HepG2 (cell line): ENCODE measurements around the gene ERCC5. TPM values are rescaled to one million over a fixed set of nuclear protein-coding genes. Genes with fewer than 3 reads are reported as not detected.
A peak's percentile ranks its signal among the peaks of the same experiment; 100 is the strongest.

Experiments
- HIC2 ChIP-seq: sonication (generic); formaldehyde crosslinking; IDR thresholded peaks from 2 replicates; pipeline ENCODE4 v1.9.0; 2022; ENCODE audit warnings: low read depth, missing genetic modification reagents
- KAT2B ChIP-seq: fragments of 150-350 bp; IDR thresholded peaks from 2 replicates; pipeline ENCODE4 v1.6.1; 2014; ENCODE audit warnings: low read depth, low read length, borderline replicate concordance
- MAF1 ChIP-seq: sonication (generic); formaldehyde crosslinking; IDR thresholded peaks from 2 replicates; pipeline ENCODE4 v1.5.0; 2020; ENCODE audit warnings: missing genetic modification reagents, borderline replicate concordance
- MED1 ChIP-seq: sonication (generic); formaldehyde crosslinking; IDR thresholded peaks from 2 replicates; pipeline ENCODE4 v1.4.0; 2020; ENCODE audit warnings: missing genetic modification reagents
- ONECUT2 ChIP-seq: sonication (generic); formaldehyde crosslinking; IDR thresholded peaks from 2 replicates; pipeline ENCODE4 v1.4.0; 2020; ENCODE audit warnings: missing genetic modification reagents
- PAF1 ChIP-seq: IDR thresholded peaks from 2 replicates; pipeline ENCODE4 v1.6.1; 2016; ENCODE audit warnings: missing genetic modification reagents, missing compliant biosample characterization
- SMAD1 ChIP-seq: sonication (generic); formaldehyde crosslinking; IDR thresholded peaks from 2 replicates; pipeline ENCODE4 v1.4.0; 2020; ENCODE audit warnings: missing genetic modification reagents, low read depth, mild to moderate bottlenecking, borderline replicate concordance
- SMARCC2 ChIP-seq: fragments of 450-650 bp; IDR thresholded peaks from 2 replicates; pipeline ENCODE4 v1.6.1; 2017; ENCODE audit warnings: antibody characterized with exemption, mild to moderate bottlenecking
- TMF1 ChIP-seq: sonication (generic); formaldehyde crosslinking; IDR thresholded peaks from 2 replicates; pipeline ENCODE4 v1.8.1; 2022; ENCODE audit warnings: low read depth, missing genetic modification reagents
- ZBTB25 ChIP-seq: IDR thresholded peaks from 2 replicates; pipeline ENCODE4 v1.6.1; 2018; ENCODE audit warnings: missing genetic modification reagents
- ZGPAT ChIP-seq: IDR thresholded peaks from 2 replicates; pipeline ENCODE4 v1.6.1; 2016; ENCODE audit warnings: mild to moderate bottlenecking
- ZNF138 ChIP-seq: sonication (generic); formaldehyde crosslinking; IDR thresholded peaks from 2 replicates; pipeline ENCODE4 v1.5.0; 2020; ENCODE audit warnings: mild to moderate bottlenecking, low read depth, missing genetic modification reagents
- ZNF260 ChIP-seq: sonication (generic); formaldehyde crosslinking; IDR thresholded peaks from 2 replicates; pipeline ENCODE4 v1.4.0; 2020; ENCODE audit warnings: missing genetic modification reagents, low read depth, mild to moderate bottlenecking, borderline replicate concordance
- ZNF713 ChIP-seq: sonication (generic); formaldehyde crosslinking; IDR thresholded peaks from 2 replicates; pipeline ENCODE4 v1.4.0; 2020; ENCODE audit warnings: mild to moderate bottlenecking, missing genetic modification reagents
- ZNF841 ChIP-seq: sonication (generic); formaldehyde crosslinking; IDR thresholded peaks from 2 replicates; pipeline ENCODE4 v1.8.1; 2023; ENCODE audit warnings: missing genetic modification reagents, borderline replicate concordance
- polyA plus RNA-seq, 8 experiments: library from polyadenylated mRNA; depleted of rRNA in 3 of 8; stranded (reverse) in 7 of 8; unstranded in 1 of 8; fragments of >200 nt; fragmentation: Illumina TruSeq in 4 of 8; extraction: Trizol in 4 of 8; gene quantifications; 2 replicates each; pipeline versions ENCODE4 v1.2.1 to v1.2.3, GENCODE V29; 2011 to 2016; ENCODE audit warnings: low read depth in 4 of 8, missing spikeins in 1 of 8, mixed read lengths in 1 of 8; ENCODE audit not compliant: insufficient read depth in 1 of 8
- total RNA-seq, 5 experiments: library from RNA; depleted of rRNA; stranded (reverse); fragments of >200 nt; fragmentation: Illumina TruSeq; extraction: Trizol; gene quantifications; 2 replicates each; pipeline ENCODE4 v1.2.3, GENCODE V29; 2016; ENCODE audit warnings: low read depth in 1 of 5
- TF ChIP-seq, protein P1 (sequence below): sonication (generic); formaldehyde crosslinking; IDR thresholded peaks from 2 replicates; pipeline ENCODE4 v1.5.0; 2020; ENCODE audit warnings: missing genetic modification reagents
- TF ChIP-seq, protein P2 (sequence below): IDR thresholded peaks from 2 replicates; pipeline ENCODE4 v1.4.0; 2020; ENCODE audit warnings: mild to moderate bottlenecking, missing genetic modification reagents

ERCC5 gene
- total and polyA plus RNA-seq, 2 of the 13 experiments (the other 11 are each of a cell fraction or from before 2014, with no cell fraction given): 12.9 to 35.5 TPM

GRCh38 chr13:102798581-102799425, 47.0 kb upstream of the ERCC5 start, which contains the start of the genes BIVM and POGLUT2 (continued):
- TF ChIP-seq MAF1 (no peak), ZBTB25 (CRISPR knock-in tag) (no peak), ZNF841 (CRISPR knock-in tag) (no peak), KAT2B (no peak), ZNF713 (no peak), ONECUT2 (CRISPR knock-in tag) (no peak), ZNF138 (no peak), SMAD1 (no peak), SMARCC2 (no peak), ZNF260 (CRISPR knock-in tag) (no peak), ZGPAT (CRISPR knock-in tag) (peak; percentile 39; the same call in 1 of the 2 replicates), MED1 (peak; percentile 37), HIC2 (CRISPR knock-in tag) (0 out of 2 replicates have a peak, but pooled peaks have one; percentile 36), PAF1 (CRISPR knock-in tag) (no peak), TMF1 (CRISPR knock-in tag) (peak; percentile 34; the same call in 1 of the 2 replicates)
- TF ChIP-seq, protein P1, sequence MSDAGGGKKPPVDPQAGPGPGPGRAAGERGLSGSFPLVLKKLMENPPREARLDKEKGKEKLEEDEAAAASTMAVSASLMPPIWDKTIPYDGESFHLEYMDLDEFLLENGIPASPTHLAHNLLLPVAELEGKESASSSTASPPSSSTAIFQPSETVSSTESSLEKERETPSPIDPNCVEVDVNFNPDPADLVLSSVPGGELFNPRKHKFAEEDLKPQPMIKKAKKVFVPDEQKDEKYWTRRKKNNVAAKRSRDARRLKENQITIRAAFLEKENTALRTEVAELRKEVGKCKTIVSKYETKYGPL (CRISPR knock-in tag): no peak
- TF ChIP-seq, protein P2, sequence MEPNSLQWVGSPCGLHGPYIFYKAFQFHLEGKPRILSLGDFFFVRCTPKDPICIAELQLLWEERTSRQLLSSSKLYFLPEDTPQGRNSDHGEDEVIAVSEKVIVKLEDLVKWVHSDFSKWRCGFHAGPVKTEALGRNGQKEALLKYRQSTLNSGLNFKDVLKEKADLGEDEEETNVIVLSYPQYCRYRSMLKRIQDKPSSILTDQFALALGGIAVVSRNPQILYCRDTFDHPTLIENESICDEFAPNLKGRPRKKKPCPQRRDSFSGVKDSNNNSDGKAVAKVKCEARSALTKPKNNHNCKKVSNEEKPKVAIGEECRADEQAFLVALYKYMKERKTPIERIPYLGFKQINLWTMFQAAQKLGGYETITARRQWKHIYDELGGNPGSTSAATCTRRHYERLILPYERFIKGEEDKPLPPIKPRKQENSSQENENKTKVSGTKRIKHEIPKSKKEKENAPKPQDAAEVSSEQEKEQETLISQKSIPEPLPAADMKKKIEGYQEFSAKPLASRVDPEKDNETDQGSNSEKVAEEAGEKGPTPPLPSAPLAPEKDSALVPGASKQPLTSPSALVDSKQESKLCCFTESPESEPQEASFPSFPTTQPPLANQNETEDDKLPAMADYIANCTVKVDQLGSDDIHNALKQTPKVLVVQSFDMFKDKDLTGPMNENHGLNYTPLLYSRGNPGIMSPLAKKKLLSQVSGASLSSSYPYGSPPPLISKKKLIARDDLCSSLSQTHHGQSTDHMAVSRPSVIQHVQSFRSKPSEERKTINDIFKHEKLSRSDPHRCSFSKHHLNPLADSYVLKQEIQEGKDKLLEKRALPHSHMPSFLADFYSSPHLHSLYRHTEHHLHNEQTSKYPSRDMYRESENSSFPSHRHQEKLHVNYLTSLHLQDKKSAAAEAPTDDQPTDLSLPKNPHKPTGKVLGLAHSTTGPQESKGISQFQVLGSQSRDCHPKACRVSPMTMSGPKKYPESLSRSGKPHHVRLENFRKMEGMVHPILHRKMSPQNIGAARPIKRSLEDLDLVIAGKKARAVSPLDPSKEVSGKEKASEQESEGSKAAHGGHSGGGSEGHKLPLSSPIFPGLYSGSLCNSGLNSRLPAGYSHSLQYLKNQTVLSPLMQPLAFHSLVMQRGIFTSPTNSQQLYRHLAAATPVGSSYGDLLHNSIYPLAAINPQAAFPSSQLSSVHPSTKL (CRISPR knock-in tag): no peak; the same call in 1 of the 2 replicates
